Tibial nerve (tissue), 4 donors: Measurements from ENCODE around the gene ASCC1. TPM values are rescaled to one million over a fixed set of nuclear protein-coding genes. Genes with fewer than 3 reads are reported as not detected.
A peak's percentile ranks its signal among the peaks of the same experiment; 100 is the strongest.

ENCODE experiments used
- DNase-seq, 2 donors: peaks; one replicate each; pipeline ENCODE4 v3.0.0-alpha.2; 2019; ENCODE audit warnings: low spot score in 2 of 2
- H3K27ac ChIP-seq, 4 donors: fragments of 200-600 bp; sonication (generic) in 3 of 4; one replicate each; pipeline ENCODE4 v1.5.1; 2017 to 2019; ENCODE audit warnings: mild to moderate bottlenecking in 1 of 4
- H3K27me3 ChIP-seq, 2 donors: fragments of 200-600 bp; sonication (generic) in 1 of 2; one replicate each; pipeline versions ENCODE4 v1.5.1 to v1.6.0; 2017 to 2019
- H3K36me3 ChIP-seq, 3 donors: fragments of 200-600 bp; sonication (generic); one replicate each; pipeline ENCODE4 v1.5.1; 2018 to 2019
- H3K4me1 ChIP-seq, 4 donors: fragments of 200-600 bp; sonication (generic) in 3 of 4; one replicate each; pipeline ENCODE4 v1.5.1; 2017 to 2019
- H3K4me3 ChIP-seq, 4 donors: fragments of 200-600 bp; sonication (generic) in 3 of 4; one replicate each; pipeline ENCODE4 v1.5.1; 2017 to 2019; ENCODE audit warnings: mild to moderate bottlenecking in 1 of 4, moderate library complexity in 1 of 4
- H3K9me3 ChIP-seq, 4 donors: fragments of 200-600 bp; sonication (generic) in 3 of 4; one replicate each; pipeline ENCODE4 v1.5.1; 2017 to 2019
- CTCF ChIP-seq, 5 experiments: fragments of 200-600 bp in 3 of 5; fragments of 450-650 bp in 2 of 5; sonication (generic) in 3 of 5; IDR thresholded peaks; one replicate each; pipeline ENCODE4 v1.5.1; 2016 to 2019; ENCODE audit warnings: antibody characterized with exemption in 5 of 5, mild to moderate bottlenecking in 3 of 5, moderate library complexity in 2 of 5
- EP300 ChIP-seq, 2 donors: sonication (generic); formaldehyde crosslinking; IDR thresholded peaks; one replicate each; pipeline ENCODE4 v1.6.1; 2017; ENCODE audit warnings: antibody characterized with exemption in 2 of 2, mild to moderate bottlenecking in 1 of 2
- POLR2A ChIP-seq, 2 donors: fragments of 450-650 bp; IDR thresholded peaks; one replicate each; pipeline ENCODE4 v1.6.1; 2017; ENCODE audit warnings: antibody characterized with exemption in 2 of 2, mild to moderate bottlenecking in 2 of 2, moderate library complexity in 2 of 2
- WGBS, 2 donors: methylation state at CpG; one replicate each; pipeline ENCODE4 v1.1.5; 2018; 5-methylcytosine and 5-hydroxymethylcytosine counted together
- total RNA-seq, 4 donors: library from RNA; depleted of rRNA; stranded (reverse); fragments of >200 nt; gene quantifications; one replicate each; pipeline ENCODE4 v1.1.0, GENCODE V29; 2016

Gene ASCC1
- total RNA-seq, 4 donors from 2014 or later = 34.2 to 85.7 (median 54.2) TPM

GRCh38 chr10:72258617-72259016 lies 42.5 kb upstream of the ASCC1 start:
- peak overlapping the region; percentile 93 to 99 (median 98) for H3K27ac ChIP-seq
- peaks cover 4 to 98% (median 90%) of the 10 kb centered on the region in 4 donors for H3K4me1 ChIP-seq
- no peak for TF ChIP-seq CTCF (IDR thresholded peaks at IDR 0.05)
- TF ChIP-seq EP300 (IDR thresholded peaks at IDR 0.05) = no peak
- TF ChIP-seq POLR2A (IDR thresholded peaks at IDR 0.05) = no peak
- H3K27me3 ChIP-seq = no peaks in the 10 kb centered on the region
- no peaks in the 10 kb centered on the region for H3K36me3 ChIP-seq
- DNase-seq = no peak
- H3K9me3 ChIP-seq = no peaks in the 10 kb centered on the region
- WGBS, 2 donors = 89 to 91% methylated on average over 4 of the region's 4 CpGs
- H3K4me3 ChIP-seq = no peak overlapping the region

- Histone ChIP-seq H3K27me3 (no peaks in the 10 kb centered on the region), H3K4me3 (no peak overlapping the region), H3K27ac (peak overlapping the region; percentile 93 to 99 (median 98)), H3K9me3 (no peaks in the 10 kb centered on the region), H3K36me3 (no peaks in the 10 kb centered on the region), H3K4me1 (peaks cover 10 to 100% (median 91%) of the 10 kb centered on the region in 4 donors)
- 44 to 56% methylated on average over 8 of the region's 8 CpGs for WGBS, 2 donors
- no peak for DNase-seq
- TF ChIP-seq CTCF (IDR thresholded peaks at IDR 0.05) = no peak
- peak; percentile 70 to 86 for TF ChIP-seq EP300 (IDR thresholded peaks at IDR 0.05)
- no peak for TF ChIP-seq POLR2A (IDR thresholded peaks at IDR 0.05)
Measured at GRCh38 chr10:72257051-72257892, 41.2 kb upstream of the ASCC1 start.

GRCh38 chr10:72255977-72256729 lies 40.1 kb upstream of the ASCC1 start:
- Histone ChIP-seq H3K27ac (peak overlapping the region; percentile 93 to 99 (median 98)), H3K4me3 (no peak overlapping the region), H3K36me3 (no peaks in the 10 kb centered on the region), H3K27me3 (no peaks in the 10 kb centered on the region), H3K4me1 (peaks cover 10 to 100% (median 89%) of the 10 kb centered on the region in 4 donors), H3K9me3 (no peaks in the 10 kb centered on the region)
- WGBS, 2 donors = 74 to 77% methylated on average over 6 of the region's 6 CpGs
- no peak for DNase-seq
- TF ChIP-seq CTCF (IDR thresholded peaks at IDR 0.05) (no peak), EP300 (IDR thresholded peaks at IDR 0.05) (peak in 1 of 2 donors; percentile 35)

GRCh38 chr10:72254813-72255568 lies 38.9 kb upstream of the ASCC1 start:
- H3K36me3 ChIP-seq = no peaks in the 10 kb centered on the region
- WGBS, 2 donors = 2% methylated on average over 15 of the region's 15 CpGs
- no peaks in the 10 kb centered on the region for H3K27me3 ChIP-seq
- TF ChIP-seq CTCF (IDR thresholded peaks at IDR 0.05) (peak in 1 of 5 experiments; percentile 46), EP300 (IDR thresholded peaks at IDR 0.05) (peak; percentile 97 to 100), POLR2A (IDR thresholded peaks at IDR 0.05) (peak; percentile 61 to 66)
- no peak overlapping the region for H3K4me3 ChIP-seq
- peaks cover 10 to 100% (median 90%) of the 10 kb centered on the region in 4 donors for H3K4me1 ChIP-seq
- H3K9me3 ChIP-seq = no peaks in the 10 kb centered on the region
- H3K27ac ChIP-seq = peak overlapping the region; percentile 93 to 99 (median 98)
- DNase-seq = peak; percentile 91
